Measurements from ENCODE around the gene BRD4.

BRD4 gene

DNA sequence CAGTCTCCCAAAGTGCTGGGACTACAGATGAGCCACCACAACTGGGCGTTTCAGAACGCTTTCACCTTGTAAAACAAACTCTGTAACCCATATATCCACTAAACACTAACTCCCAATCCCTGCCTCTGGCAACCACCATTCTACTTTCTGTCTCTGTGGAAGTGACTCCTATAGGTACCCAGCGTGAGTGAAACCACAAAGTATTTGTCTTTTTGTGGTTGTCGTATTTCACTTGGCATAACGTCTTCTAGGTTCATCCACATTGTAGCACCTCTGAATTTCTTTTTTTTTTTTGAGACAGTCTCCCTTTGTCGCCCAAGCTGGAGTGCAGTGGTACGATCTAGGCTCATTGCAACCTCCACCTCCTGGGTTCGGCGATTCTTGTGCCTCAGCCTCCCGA, 44.8 kb downstream of the BRD4 start:
- H3K4me3 ChIP-seq (ENCODE audit: low read depth, low read length), result no peak overlapping the region
- H3K36me3 ChIP-seq (ENCODE audit: control insufficient read depth, insufficient read depth, low read length), result no peaks in the 10 kb centered on the region
- H3K27me3 ChIP-seq (ENCODE audit: control insufficient read depth, insufficient read depth, low read length), result no peaks in the 10 kb centered on the region
- H3K9ac ChIP-seq (ENCODE audit: low read length), result no peak overlapping the region
- peaks cover 72% of the 10 kb centered on the region for H3K4me1 ChIP-seq (ENCODE audit: control insufficient read depth, insufficient read depth, low read length)
- H3K9me3 ChIP-seq (ENCODE audit: control insufficient read depth, insufficient read depth, low read depth, low read length), result no peaks in the 10 kb centered on the region
- H3K27ac ChIP-seq (ENCODE audit: low read depth, low read length), result no peak overlapping the region

DNA sequence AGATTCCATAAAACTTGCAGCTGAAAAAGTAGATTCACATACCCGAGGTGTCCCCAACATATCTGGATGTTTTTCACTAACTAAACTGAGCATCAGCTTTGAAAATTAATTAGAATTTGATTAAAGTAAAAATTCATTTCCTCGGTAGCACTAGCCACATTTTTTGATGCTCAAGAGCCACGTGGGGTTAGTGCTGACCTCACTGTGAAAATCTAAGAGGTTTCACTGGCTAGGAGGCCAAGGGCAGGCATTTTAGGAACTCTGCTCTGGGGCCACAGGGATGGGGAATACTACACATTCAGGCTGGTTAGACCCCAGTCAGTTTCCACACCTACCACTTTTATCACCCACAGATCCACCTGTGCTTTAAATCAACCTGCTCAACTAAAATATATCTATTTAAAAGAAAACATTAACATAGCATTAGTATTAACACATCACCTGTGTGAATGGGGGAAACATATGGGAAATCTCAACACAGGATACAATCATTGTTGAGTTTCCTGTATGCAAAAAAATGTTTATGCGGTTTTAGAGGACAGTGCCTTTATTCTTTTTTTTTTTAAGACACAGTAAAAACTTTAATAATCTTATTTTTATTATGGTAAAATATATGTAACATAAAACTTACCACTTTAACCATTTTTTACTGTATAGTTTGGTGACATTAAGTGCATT, 45.5 kb downstream of the BRD4 start:
- no peaks in the 10 kb centered on the region for H3K9me3 ChIP-seq (ENCODE audit: control insufficient read depth, insufficient read depth, low read depth, low read length)
- H3K4me3 ChIP-seq (ENCODE audit: low read depth, low read length), result no peak overlapping the region
- no peak overlapping the region for H3K9ac ChIP-seq (ENCODE audit: low read length)
- H3K36me3 ChIP-seq (ENCODE audit: control insufficient read depth, insufficient read depth, low read length), result no peaks in the 10 kb centered on the region
- no peaks in the 10 kb centered on the region for H3K27me3 ChIP-seq (ENCODE audit: control insufficient read depth, insufficient read depth, low read length)
- H3K4me1 ChIP-seq (ENCODE audit: control insufficient read depth, insufficient read depth, low read length), result peaks cover 74% of the 10 kb centered on the region
- no peak overlapping the region for H3K27ac ChIP-seq (ENCODE audit: low read depth, low read length)

DNA sequence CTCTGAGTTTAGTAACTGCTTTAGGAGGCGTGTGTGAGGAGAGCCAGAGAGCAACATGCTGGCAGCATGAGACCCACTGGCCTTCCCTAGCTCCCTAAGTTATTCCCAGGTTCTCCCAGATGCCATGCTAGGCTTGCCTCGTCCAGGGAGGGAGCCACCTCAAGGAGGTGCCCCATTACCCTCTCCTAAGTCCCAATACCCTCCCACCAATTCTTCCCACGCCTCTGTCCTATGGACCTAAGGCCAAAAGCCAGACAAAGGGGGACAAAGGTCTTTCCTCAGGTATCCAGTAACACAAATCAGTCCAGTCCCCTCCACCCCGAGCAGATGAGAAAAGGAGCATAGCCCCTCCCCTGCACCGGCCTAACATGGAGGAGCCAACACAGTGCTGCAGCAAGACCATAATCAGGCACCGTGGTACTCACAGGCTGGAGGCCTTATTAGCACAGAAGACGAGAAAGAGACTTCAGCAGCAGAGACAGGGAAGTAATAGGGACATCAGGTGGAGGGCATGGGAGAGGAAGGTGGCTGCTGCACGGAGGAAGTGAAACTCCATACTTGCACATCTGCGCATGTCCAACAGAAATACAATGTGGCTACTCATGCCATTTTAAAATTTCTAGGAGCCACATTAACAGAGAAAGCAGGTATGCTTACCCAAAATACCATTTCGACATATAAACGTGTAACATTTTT, 46.3 kb downstream of the BRD4 start:
- H3K36me3 ChIP-seq (ENCODE audit: control insufficient read depth, insufficient read depth, low read length), result no peaks in the 10 kb centered on the region
- no peaks in the 10 kb centered on the region for H3K27me3 ChIP-seq (ENCODE audit: control insufficient read depth, insufficient read depth, low read length)
- no peaks in the 10 kb centered on the region for H3K9me3 ChIP-seq (ENCODE audit: control insufficient read depth, insufficient read depth, low read depth, low read length)
- H3K27ac ChIP-seq (ENCODE audit: low read depth, low read length), result no peak overlapping the region
- H3K4me1 ChIP-seq (ENCODE audit: control insufficient read depth, insufficient read depth, low read length), result peaks cover 74% of the 10 kb centered on the region
- H3K9ac ChIP-seq (ENCODE audit: low read length), result no peak overlapping the region
- no peak overlapping the region for H3K4me3 ChIP-seq (ENCODE audit: low read depth, low read length)

DNA sequence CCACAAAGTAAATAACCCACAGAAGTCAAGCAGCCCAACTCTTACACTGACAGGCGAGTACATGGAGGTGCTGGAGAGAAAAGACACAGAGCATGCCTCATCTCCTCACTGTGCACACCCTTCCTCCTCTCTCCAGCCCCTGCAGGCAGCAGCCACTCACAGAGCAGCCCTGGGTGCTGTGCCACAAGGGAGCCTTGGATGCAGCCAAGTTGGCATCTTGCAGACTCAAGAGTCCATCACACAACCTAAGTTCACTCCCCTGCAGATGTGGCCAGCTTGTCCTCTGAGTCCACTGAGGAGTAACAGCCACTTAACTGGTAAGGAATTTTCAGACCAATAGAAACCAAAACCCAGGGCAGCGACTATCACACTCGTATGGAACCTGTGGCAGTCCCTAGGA, 47.4 kb downstream of the BRD4 start:
- no peaks in the 10 kb centered on the region for H3K9me3 ChIP-seq (ENCODE audit: control insufficient read depth, insufficient read depth, low read depth, low read length)
- no peak overlapping the region for H3K9ac ChIP-seq (ENCODE audit: low read length)
- H3K4me1 ChIP-seq (ENCODE audit: control insufficient read depth, insufficient read depth, low read length), result peaks cover 74% of the 10 kb centered on the region
- H3K27ac ChIP-seq (ENCODE audit: low read depth, low read length), result no peak overlapping the region
- H3K4me3 ChIP-seq (ENCODE audit: low read depth, low read length), result no peak overlapping the region
- no peaks in the 10 kb centered on the region for H3K27me3 ChIP-seq (ENCODE audit: control insufficient read depth, insufficient read depth, low read length)
- no peaks in the 10 kb centered on the region for H3K36me3 ChIP-seq (ENCODE audit: control insufficient read depth, insufficient read depth, low read length)

DNA sequence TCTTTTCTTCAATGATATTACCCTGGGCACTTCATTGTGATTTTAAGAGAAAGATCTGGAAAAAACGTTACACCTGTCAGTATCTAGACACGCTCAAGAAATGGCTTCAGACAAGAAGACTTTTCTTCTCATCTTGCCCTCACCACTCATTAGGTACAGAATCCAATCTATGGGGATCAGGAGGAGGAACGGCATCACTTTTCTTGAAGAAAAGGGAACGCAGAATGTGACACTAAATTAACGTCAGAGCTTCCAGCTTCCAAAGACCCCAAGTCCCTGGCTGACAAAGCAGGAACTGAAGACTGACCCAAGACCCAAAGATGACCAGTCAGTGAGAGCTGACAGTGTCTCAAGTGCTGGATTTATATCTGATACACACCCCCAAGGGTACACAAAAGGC, 48.2 kb downstream of the BRD4 start:
- H3K4me1 ChIP-seq (ENCODE audit: control insufficient read depth, insufficient read depth, low read length), result peaks cover 73% of the 10 kb centered on the region
- no peaks in the 10 kb centered on the region for H3K36me3 ChIP-seq (ENCODE audit: control insufficient read depth, insufficient read depth, low read length)
- H3K9me3 ChIP-seq (ENCODE audit: control insufficient read depth, insufficient read depth, low read depth, low read length), result no peaks in the 10 kb centered on the region
- H3K4me3 ChIP-seq (ENCODE audit: low read depth, low read length), result no peak overlapping the region
- H3K9ac ChIP-seq (ENCODE audit: low read length), result no peak overlapping the region
- H3K27me3 ChIP-seq (ENCODE audit: control insufficient read depth, insufficient read depth, low read length), result no peaks in the 10 kb centered on the region
- H3K27ac ChIP-seq (ENCODE audit: low read depth, low read length), result no peak overlapping the region

DNA sequence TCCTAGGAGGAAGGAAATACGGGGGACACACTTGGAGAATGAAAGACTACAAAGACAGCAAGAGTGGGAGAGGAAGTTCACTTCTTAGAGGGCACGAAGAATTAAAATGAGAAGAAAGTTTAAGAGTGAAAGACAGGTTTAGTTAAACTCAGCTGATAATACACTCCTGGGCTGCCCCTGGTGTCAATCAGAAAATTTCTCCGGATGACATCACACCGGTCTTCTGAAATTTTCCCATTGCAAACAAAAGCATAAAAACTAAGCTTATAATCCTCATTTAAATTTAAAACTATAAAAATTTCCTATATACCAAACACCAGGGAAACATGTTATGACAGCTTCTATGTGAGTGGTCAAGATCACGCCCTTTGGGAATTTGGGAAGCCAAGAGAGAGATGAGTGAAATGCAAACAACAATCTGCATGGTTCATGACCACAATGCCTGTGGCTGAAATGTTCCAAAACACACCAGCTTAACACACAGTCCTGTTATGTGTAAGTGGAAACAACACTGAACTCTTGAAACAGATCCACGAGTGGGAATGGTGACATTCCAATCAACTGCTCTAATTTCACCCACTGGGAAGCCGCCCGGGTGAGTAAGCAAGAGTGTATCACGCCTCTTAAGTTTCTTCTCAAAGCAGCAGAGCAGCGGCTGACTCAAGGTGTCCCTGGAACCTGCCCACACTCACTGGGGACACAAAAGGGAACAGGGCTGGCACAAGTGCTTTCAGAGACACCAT, 49.0 kb downstream of the BRD4 start:
- Histone ChIP-seq H3K27me3 (ENCODE audit: control insufficient read depth, insufficient read depth, low read length) (no peaks in the 10 kb centered on the region), H3K36me3 (ENCODE audit: control insufficient read depth, insufficient read depth, low read length) (no peaks in the 10 kb centered on the region), H3K4me1 (ENCODE audit: control insufficient read depth, insufficient read depth, low read length) (peaks cover 65% of the 10 kb centered on the region), H3K4me3 (ENCODE audit: low read depth, low read length) (no peak overlapping the region), H3K27ac (ENCODE audit: low read depth, low read length) (no peak overlapping the region), H3K9ac (ENCODE audit: low read length) (no peak overlapping the region), H3K9me3 (ENCODE audit: control insufficient read depth, insufficient read depth, low read depth, low read length) (no peaks in the 10 kb centered on the region)

DNA sequence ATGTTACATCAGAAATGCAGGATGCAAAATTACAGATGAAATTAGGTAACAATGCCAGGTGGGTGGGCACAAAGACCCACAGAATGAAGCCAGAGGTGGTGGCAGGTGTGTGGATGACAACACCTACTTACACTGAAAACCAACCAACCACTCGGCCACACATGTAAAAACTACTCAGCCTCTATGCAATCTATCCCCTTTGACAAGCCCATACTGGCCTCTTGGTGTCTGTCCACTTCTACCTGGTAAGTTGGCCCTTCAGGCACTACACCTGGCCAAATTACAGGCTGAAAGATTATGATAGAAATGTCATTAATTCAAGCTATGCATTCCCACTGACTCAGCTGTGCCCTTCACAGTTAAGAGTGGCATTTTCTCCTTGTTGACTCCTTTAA, 50.0 kb downstream of the BRD4 start:
- no peak overlapping the region for H3K27ac ChIP-seq (ENCODE audit: low read depth, low read length)
- H3K27me3 ChIP-seq (ENCODE audit: control insufficient read depth, insufficient read depth, low read length), result no peaks in the 10 kb centered on the region
- no peak overlapping the region for H3K4me3 ChIP-seq (ENCODE audit: low read depth, low read length)
- H3K9me3 ChIP-seq (ENCODE audit: control insufficient read depth, insufficient read depth, low read depth, low read length), result no peaks in the 10 kb centered on the region
- H3K4me1 ChIP-seq (ENCODE audit: control insufficient read depth, insufficient read depth, low read length), result peaks cover 57% of the 10 kb centered on the region
- no peak overlapping the region for H3K9ac ChIP-seq (ENCODE audit: low read length)
- H3K36me3 ChIP-seq (ENCODE audit: control insufficient read depth, insufficient read depth, low read length), result no peaks in the 10 kb centered on the region

DNA sequence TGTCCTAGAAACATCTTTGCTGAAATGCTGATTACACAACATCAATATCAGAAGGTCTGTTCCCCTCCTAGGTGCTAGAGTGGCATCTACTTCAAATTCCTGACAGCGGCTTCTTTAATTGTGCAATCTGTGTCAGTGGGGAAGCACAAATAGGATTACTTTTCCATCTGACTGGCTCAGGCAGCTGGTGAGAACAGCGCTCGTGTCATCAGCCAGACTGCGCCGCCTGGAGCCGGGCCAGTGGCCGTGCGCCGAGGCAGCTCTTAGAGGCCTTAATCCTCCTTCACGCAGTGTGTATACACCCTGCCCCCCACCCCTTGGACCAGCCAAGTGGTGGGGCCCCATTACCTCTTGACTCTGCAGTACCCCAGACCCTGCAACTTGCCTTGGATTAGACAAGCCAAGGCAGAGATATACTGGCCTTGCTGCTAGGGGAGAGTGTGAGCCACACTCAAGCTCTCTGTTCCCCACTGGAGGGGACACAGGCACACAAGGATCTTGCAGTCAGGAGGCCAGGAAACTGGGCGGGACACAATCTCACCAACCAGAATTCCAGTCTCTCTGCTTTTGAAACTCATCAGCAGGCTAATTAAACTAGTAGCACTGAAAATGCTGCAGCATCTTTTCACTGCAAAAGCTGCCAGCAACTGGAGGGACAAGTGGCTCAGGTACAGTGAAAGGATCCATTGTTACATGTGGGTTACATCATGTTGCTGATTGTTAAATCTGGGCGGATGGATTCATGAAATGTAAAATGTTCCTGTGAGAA, 51.2 kb downstream of the BRD4 start:
- Histone ChIP-seq H3K36me3 (ENCODE audit: control insufficient read depth, insufficient read depth, low read length) (no peaks in the 10 kb centered on the region), H3K27me3 (ENCODE audit: control insufficient read depth, insufficient read depth, low read length) (no peaks in the 10 kb centered on the region), H3K9ac (ENCODE audit: low read length) (no peak overlapping the region), H3K27ac (ENCODE audit: low read depth, low read length) (0 out of 2 replicates have a peak overlapping the region, but pooled peaks have one; percentile 23), H3K4me1 (ENCODE audit: control insufficient read depth, insufficient read depth, low read length) (peaks cover 63% of the 10 kb centered on the region), H3K4me3 (ENCODE audit: low read depth, low read length) (no peak overlapping the region), H3K9me3 (ENCODE audit: control insufficient read depth, insufficient read depth, low read depth, low read length) (no peaks in the 10 kb centered on the region)

DNA sequence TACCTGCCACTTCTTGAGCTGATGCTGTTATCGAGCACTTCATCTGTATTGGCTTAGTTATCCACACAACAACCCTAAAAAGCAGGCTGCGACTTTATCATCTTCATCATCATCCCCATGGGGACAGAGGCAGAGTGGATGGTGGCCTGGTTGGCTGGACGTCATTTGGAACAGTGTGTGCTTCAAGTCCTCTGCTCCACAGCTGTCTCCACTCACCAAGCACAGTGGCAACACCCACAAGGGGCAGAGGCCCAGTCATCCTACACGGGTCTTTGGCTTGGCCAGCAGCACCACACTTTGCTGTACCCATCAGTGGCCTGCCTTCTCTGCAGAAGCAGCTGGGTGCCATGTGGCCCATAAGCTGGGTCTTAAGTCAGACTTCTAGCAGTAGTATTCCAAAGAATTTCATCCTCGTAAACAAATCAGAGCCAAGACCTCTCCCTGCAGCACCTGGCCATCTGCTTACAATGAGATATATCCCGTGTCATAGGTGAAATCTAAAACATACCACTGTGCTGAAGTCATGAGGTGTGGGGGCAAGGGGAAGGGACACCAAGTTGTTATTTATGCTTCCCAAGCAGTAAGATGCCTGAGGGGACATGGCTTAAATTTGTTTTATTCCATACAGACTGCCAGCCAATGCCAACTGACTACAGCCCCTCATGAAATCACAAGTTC, 52.2 kb downstream of the BRD4 start:
- Histone ChIP-seq H3K27ac (ENCODE audit: low read depth, low read length) (no peak overlapping the region), H3K4me3 (ENCODE audit: low read depth, low read length) (no peak overlapping the region), H3K27me3 (ENCODE audit: control insufficient read depth, insufficient read depth, low read length) (no peaks in the 10 kb centered on the region), H3K4me1 (ENCODE audit: control insufficient read depth, insufficient read depth, low read length) (peaks cover 62% of the 10 kb centered on the region), H3K9ac (ENCODE audit: low read length) (no peak overlapping the region), H3K9me3 (ENCODE audit: control insufficient read depth, insufficient read depth, low read depth, low read length) (no peaks in the 10 kb centered on the region), H3K36me3 (ENCODE audit: control insufficient read depth, insufficient read depth, low read length) (0 out of 2 replicates have a peak, but pooled peaks cover 3% of the 10 kb centered on the region)

DNA sequence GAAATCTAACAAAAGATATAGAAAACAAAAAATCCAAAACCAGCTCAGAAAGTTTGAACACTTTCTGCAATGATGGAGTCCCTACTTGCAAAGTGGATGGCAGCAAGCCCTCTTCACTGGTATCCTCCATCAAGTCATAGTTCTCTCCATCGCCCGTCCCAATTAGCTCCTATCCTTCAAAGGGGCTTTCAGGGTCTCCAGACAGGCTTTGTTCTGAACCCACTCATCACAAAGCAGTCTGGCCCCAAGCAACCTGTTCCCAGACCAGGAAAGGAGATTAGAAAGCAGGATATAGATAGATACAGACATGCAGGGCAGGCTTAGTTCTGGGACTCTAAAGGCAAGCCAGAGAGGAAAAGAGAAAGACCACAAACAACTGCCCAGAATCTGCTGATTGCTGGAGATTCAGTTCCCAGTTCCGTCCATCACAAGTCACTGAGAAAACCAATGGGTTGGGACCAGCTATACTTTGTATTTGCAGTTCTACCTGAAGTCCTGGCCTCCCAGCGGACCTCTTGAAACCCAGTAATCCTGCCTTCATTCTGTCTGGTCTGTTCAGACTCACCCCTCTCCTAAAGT, 52.9 kb downstream of the BRD4 start:
- H3K4me1 ChIP-seq (ENCODE audit: control insufficient read depth, insufficient read depth, low read length), result peaks cover 54% of the 10 kb centered on the region
- no peak overlapping the region for H3K27ac ChIP-seq (ENCODE audit: low read depth, low read length)
- H3K9me3 ChIP-seq (ENCODE audit: control insufficient read depth, insufficient read depth, low read depth, low read length), result no peaks in the 10 kb centered on the region
- H3K9ac ChIP-seq (ENCODE audit: low read length), result no peak overlapping the region
- no peaks in the 10 kb centered on the region for H3K27me3 ChIP-seq (ENCODE audit: control insufficient read depth, insufficient read depth, low read length)
- H3K36me3 ChIP-seq (ENCODE audit: control insufficient read depth, insufficient read depth, low read length), result 0 out of 2 replicates have a peak, but pooled peaks cover 3% of the 10 kb centered on the region
- no peak overlapping the region for H3K4me3 ChIP-seq (ENCODE audit: low read depth, low read length)
